PC-9 (cell line): Measurements from ENCODE around the gene FOXP1. TPM values are rescaled to one million over a fixed set of nuclear protein-coding genes. Genes with fewer than 3 reads are reported as not detected.

Experiments
- BruUV-seq: library from RNA; stranded (reverse); fragments of 400-500 nt; replicated peaks from 2 replicates; lab custom pipeline; 2021; lab: Mats Ljungman, UMichigan
- CTCF ChIA-PET: fragments of 300-600 bp; sonication (Branson Sonifier 250); formaldehyde crosslinking; loops from one replicate; lab custom pipeline; 2022; ENCODE audit warnings: antibody characterized with exemption; lab: Charles Lee
- POLR2A ChIA-PET: fragments of 300-600 bp; sonication (Branson Sonifier 250); formaldehyde crosslinking; loops from one replicate; lab custom pipeline; 2022; ENCODE audit warnings: antibody characterized with exemption; ENCODE audit not compliant: unreplicated experiment; lab: Charles Lee
- DNase-seq, 2 experiments: peaks; one replicate each; pipeline versions ENCODE4 v3.0.0 to v3.0.0-alpha.2; 2015 to 2022; ENCODE audit warnings: mixed read lengths in 1 of 2
- H2AFZ ChIP-seq: fragments of 200-600 bp; sonication (generic); 2 replicates; pipeline ENCODE4 v1.8.1; 2017; ENCODE audit warnings: antibody characterized with exemption
- H3F3A ChIP-seq: fragments of 200-600 bp; sonication (generic); 2 replicates; pipeline ENCODE4 v1.8.1; 2017; ENCODE audit warnings: antibody characterized with exemption, mild to moderate bottlenecking, low read depth; ENCODE audit not compliant: insufficient read depth
- H3K27ac ChIP-seq: fragments of 200-600 bp; sonication (generic); 2 replicates; pipeline ENCODE4 v1.6.1; 2016; ENCODE audit warnings: mixed run types
- H3K27me3 ChIP-seq: fragments of 200-600 bp; sonication (generic); 2 replicates; pipeline ENCODE4 v1.6.1; 2016; ENCODE audit warnings: low read depth, mixed run types; ENCODE audit not compliant: insufficient read depth
- H3K36me3 ChIP-seq: fragments of 200-600 bp; sonication (generic); 2 replicates; pipeline ENCODE4 v1.6.1; 2016; ENCODE audit warnings: low read depth, mixed run types
- H3K4me1 ChIP-seq: fragments of 200-600 bp; sonication (generic); replicated peaks from 2 replicates; pipeline ENCODE4 v1.6.1; 2016; ENCODE audit warnings: mixed run types; ENCODE audit not compliant: insufficient read depth
- H3K4me2 ChIP-seq: fragments of 200-600 bp; sonication (generic); 2 replicates; pipeline ENCODE4 v1.6.1; 2017; ENCODE audit warnings: mixed run types
- H3K4me3 ChIP-seq: fragments of 200-600 bp; sonication (generic); 2 replicates; pipeline ENCODE4 v1.6.1; 2016; ENCODE audit warnings: mixed run types
- H3K79me2 ChIP-seq: fragments of 200-600 bp; sonication (generic); 2 replicates; pipeline ENCODE4 v1.6.1; 2017; ENCODE audit warnings: low read depth, mixed run types
- H3K9me2 ChIP-seq: fragments of 200-600 bp; sonication (generic); 2 replicates; pipeline ENCODE4 v1.8.1; 2017; ENCODE audit warnings: mild to moderate bottlenecking; ENCODE audit not compliant: insufficient read depth
- H3K9me3 ChIP-seq: fragments of 200-600 bp; sonication (generic); 2 replicates; pipeline ENCODE4 v1.8.1; 2016; ENCODE audit warnings: low read depth; ENCODE audit not compliant: insufficient read depth
- H4K20me1 ChIP-seq: fragments of 200-600 bp; sonication (generic); 2 replicates; pipeline ENCODE4 v1.8.1; 2017; ENCODE audit not compliant: insufficient read depth
- EZH2 ChIP-seq: fragments of 200-600 bp; sonication (generic); IDR thresholded peaks from 2 replicates; pipeline ENCODE4 v1.8.0; 2017; ENCODE audit warnings: antibody characterized with exemption, low read depth
- intact Hi-C: fragments of 100-400 bp; cut with micrococcal nuclease; formaldehyde crosslinking; loops from one replicate; pipeline ENCODE4 v1.10.0; 2022; ENCODE audit not compliant: unreplicated experiment
- total RNA-seq: library from RNA; stranded (reverse); gene quantifications from 2 replicates; pipeline ENCODE4 v1.2.3, GENCODE V29; 2021
- TF ChIP-seq, protein P1 (sequence below): fragments of 200-600 bp; sonication (generic); conservative IDR thresholded peaks from 2 replicates; pipeline ENCODE4 v1.6.1; 2017; ENCODE audit warnings: mixed run types, antibody characterized with exemption, mild to moderate bottlenecking, moderate library complexity

The FOXP1 gene
- total RNA-seq, 1 experiment from 2014 or later = 33.3 TPM

- intact Hi-C loops = no loop called here
- DNase-seq = no peak
- Histone ChIP-seq H3K4me1 (no peaks in the 10 kb centered on the region), H3F3A (no peaks in the 10 kb centered on the region), H3K4me3 (no peak overlapping the region), H3K36me3 (no peaks in the 10 kb centered on the region), H4K20me1 (no peaks in the 10 kb centered on the region), H3K27me3 (no peaks in the 10 kb centered on the region), H3K4me2 (no peak overlapping the region), H3K9me3 (no peaks in the 10 kb centered on the region), H3K9me2 (no peaks in the 10 kb centered on the region), H2AFZ (no peak overlapping the region), H3K27ac (no peak overlapping the region), H3K79me2 (no peaks in the 10 kb centered on the region)
- BruUV-seq = no TSS peak
- ChIA-PET CTCF (interaction anchor here (0.7 kb wide), 1 partner anchor 680 kb away, joined by 3 read pairs; no protein-coding TSS in a partner anchor), POLR2A (no interaction called here)
- no peak for TF ChIP-seq EZH2
- TF ChIP-seq, protein P1, sequence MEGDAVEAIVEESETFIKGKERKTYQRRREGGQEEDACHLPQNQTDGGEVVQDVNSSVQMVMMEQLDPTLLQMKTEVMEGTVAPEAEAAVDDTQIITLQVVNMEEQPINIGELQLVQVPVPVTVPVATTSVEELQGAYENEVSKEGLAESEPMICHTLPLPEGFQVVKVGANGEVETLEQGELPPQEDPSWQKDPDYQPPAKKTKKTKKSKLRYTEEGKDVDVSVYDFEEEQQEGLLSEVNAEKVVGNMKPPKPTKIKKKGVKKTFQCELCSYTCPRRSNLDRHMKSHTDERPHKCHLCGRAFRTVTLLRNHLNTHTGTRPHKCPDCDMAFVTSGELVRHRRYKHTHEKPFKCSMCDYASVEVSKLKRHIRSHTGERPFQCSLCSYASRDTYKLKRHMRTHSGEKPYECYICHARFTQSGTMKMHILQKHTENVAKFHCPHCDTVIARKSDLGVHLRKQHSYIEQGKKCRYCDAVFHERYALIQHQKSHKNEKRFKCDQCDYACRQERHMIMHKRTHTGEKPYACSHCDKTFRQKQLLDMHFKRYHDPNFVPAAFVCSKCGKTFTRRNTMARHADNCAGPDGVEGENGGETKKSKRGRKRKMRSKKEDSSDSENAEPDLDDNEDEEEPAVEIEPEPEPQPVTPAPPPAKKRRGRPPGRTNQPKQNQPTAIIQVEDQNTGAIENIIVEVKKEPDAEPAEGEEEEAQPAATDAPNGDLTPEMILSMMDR = no peak
Observed at GRCh38 chr3:71229905-71230657, 353.4 kb downstream of the FOXP1 start.

GRCh38 chr3:71228156-71228866, 355.2 kb downstream of the FOXP1 start:
- Histone ChIP-seq H3K4me2 (no peak overlapping the region), H3K36me3 (no peaks in the 10 kb centered on the region), H3K27me3 (no peaks in the 10 kb centered on the region), H3K9me3 (no peaks in the 10 kb centered on the region), H3K4me3 (no peak overlapping the region), H3K4me1 (no peaks in the 10 kb centered on the region), H3K9me2 (no peaks in the 10 kb centered on the region), H4K20me1 (no peaks in the 10 kb centered on the region), H3K27ac (no peak overlapping the region), H3K79me2 (no peaks in the 10 kb centered on the region), H2AFZ (no peak overlapping the region), H3F3A (no peaks in the 10 kb centered on the region)
- intact Hi-C loops = no loop called here
- CTCF ChIA-PET = no interaction called here
- TF ChIP-seq, protein P1 = no peak
- no peak for TF ChIP-seq EZH2
- no peak for DNase-seq
- no TSS peak for BruUV-seq
- POLR2A ChIA-PET = no interaction called here

DNA sequence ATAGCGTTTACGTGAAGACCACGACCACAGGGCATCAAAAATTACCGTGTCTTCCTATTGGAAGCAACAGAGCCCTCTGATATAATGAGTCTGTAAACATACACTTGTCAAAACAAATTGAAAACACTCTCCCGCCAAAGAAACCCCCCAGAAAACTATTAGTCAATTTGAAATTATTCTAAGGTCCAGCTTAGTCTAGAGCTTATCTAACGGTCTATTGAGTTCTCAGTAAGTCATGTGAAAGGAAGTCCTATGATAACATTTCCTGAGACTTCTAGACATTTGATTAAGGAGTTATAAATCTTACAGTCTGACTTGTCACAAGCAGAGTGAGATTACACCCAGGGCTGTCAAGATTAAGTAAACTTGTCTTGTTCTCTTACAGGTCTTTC, 356.3 kb downstream of the FOXP1 start:
- CTCF ChIA-PET = no interaction called here
- Histone ChIP-seq H3K9me2 (no peaks in the 10 kb centered on the region), H3K36me3 (no peaks in the 10 kb centered on the region), H3K27me3 (no peaks in the 10 kb centered on the region), H3K27ac (no peak overlapping the region), H3K4me2 (no peak overlapping the region), H3K79me2 (no peaks in the 10 kb centered on the region), H3F3A (no peaks in the 10 kb centered on the region), H2AFZ (no peak overlapping the region), H4K20me1 (no peaks in the 10 kb centered on the region), H3K4me3 (no peak overlapping the region), H3K9me3 (no peaks in the 10 kb centered on the region), H3K4me1 (no peaks in the 10 kb centered on the region)
- POLR2A ChIA-PET = no interaction called here
- DNase-seq = no peak
- intact Hi-C loops = no loop called here
- no TSS peak for BruUV-seq
- TF ChIP-seq, protein P1 = no peak
- no peak for TF ChIP-seq EZH2
